HFFc6 (cell line): Measurements from ENCODE around the gene ASPSCR1. TPM values are rescaled to one million over a fixed set of nuclear protein-coding genes. Genes with fewer than 3 reads are reported as not detected.

ENCODE experiments used
- DNase-seq: peaks from one replicate; pipeline ENCODE4 v3.0.0-alpha.2; 2018
- H3K27ac Mint-ChIP-seq: 2 replicates; pipeline ENCODE4 v1.8.0; 2020; ENCODE audit warnings: mild to moderate bottlenecking, mixed read lengths
- H3K27me3 Mint-ChIP-seq: 2 replicates; pipeline ENCODE4 v1.8.0; 2021; ENCODE audit warnings: mild to moderate bottlenecking, moderate library complexity, mixed read lengths; ENCODE audit not compliant: insufficient read depth
- H3K36me3 Mint-ChIP-seq: 2 replicates; pipeline ENCODE4 v1.8.0; 2021; ENCODE audit warnings: low read depth, mixed read lengths
- H3K4me1 Mint-ChIP-seq: 2 replicates; pipeline ENCODE4 v1.8.0; 2020; ENCODE audit warnings: low read depth, mixed read lengths
- H3K4me3 Mint-ChIP-seq: 2 replicates; pipeline ENCODE4 v1.8.0; 2020; ENCODE audit warnings: mild to moderate bottlenecking, moderate library complexity, mixed read lengths
- H3K9me3 Mint-ChIP-seq: 2 replicates; pipeline ENCODE4 v1.8.0; 2020; ENCODE audit warnings: mild to moderate bottlenecking, mixed read lengths
- CTCF ChIP-seq: fragments of 200-600 bp; sonication (generic); IDR thresholded peaks from 2 replicates; pipeline ENCODE4 v1.5.0; 2021; ENCODE audit warnings: antibody characterized with exemption, mild to moderate bottlenecking
- total RNA-seq, 6 experiments: library from RNA; stranded (reverse); fragmentation: NEBNext Ultra II Directional; extraction: Animal tissue kit (Norgen Biotek cat#: 25700); gene quantifications; 2 replicates in 1 of 6; 3 replicates in 5 of 6; pipeline ENCODE4 v1.2.3, GENCODE V29; 2021

Gene ASPSCR1
- total RNA-seq, 6 experiments from 2014 or later = 26.6 to 36.8 (median 34.7) TPM

GRCh38 chr17:82019690-82020571, 42.5 kb downstream of the ASPSCR1 start:
- Mint-ChIP-seq H3K27me3 (peaks cover 2% of the 10 kb centered on the region), H3K36me3 (no peaks in the 10 kb centered on the region), H3K4me1 (peaks cover 17% of the 10 kb centered on the region), H3K9me3 (no peaks in the 10 kb centered on the region), H3K4me3 (no peak overlapping the region), H3K27ac (no peak overlapping the region)
- DNase-seq = no peak
- TF ChIP-seq CTCF = peak; percentile 86

- H3K4me1 Mint-ChIP-seq = peaks cover 17% of the 10 kb centered on the region
- no peaks in the 10 kb centered on the region for H3K36me3 Mint-ChIP-seq
- H3K9me3 Mint-ChIP-seq = no peaks in the 10 kb centered on the region
- H3K27me3 Mint-ChIP-seq = peaks cover 2% of the 10 kb centered on the region
- no peak overlapping the region for H3K4me3 Mint-ChIP-seq
- no peak for DNase-seq
- no peak for TF ChIP-seq CTCF
- H3K27ac Mint-ChIP-seq = peak overlapping the region; percentile 13; the same call in 1 of the 2 replicates
Measured at GRCh38 chr17:82020572-82021106, 43.2 kb downstream of the ASPSCR1 start.

GRCh38 chr17:82021107-82021899, 43.9 kb downstream of the ASPSCR1 start:
- no peaks in the 10 kb centered on the region for H3K36me3 Mint-ChIP-seq
- H3K27ac Mint-ChIP-seq = peak overlapping the region; percentile 79
- peak overlapping the region; percentile 88 for H3K4me3 Mint-ChIP-seq
- peak; percentile 79 for DNase-seq
- H3K9me3 Mint-ChIP-seq = no peaks in the 10 kb centered on the region
- peaks cover 2% of the 10 kb centered on the region for H3K27me3 Mint-ChIP-seq
- peak; percentile 87 for TF ChIP-seq CTCF
- H3K4me1 Mint-ChIP-seq = peaks cover 17% of the 10 kb centered on the region

GRCh38 chr17:82021900-82022309, 44.5 kb downstream of the ASPSCR1 start:
- Mint-ChIP-seq H3K4me1 (peaks cover 17% of the 10 kb centered on the region), H3K36me3 (no peaks in the 10 kb centered on the region), H3K4me3 (peak overlapping the region; percentile 88), H3K27me3 (peaks cover 2% of the 10 kb centered on the region), H3K27ac (peak overlapping the region; percentile 79), H3K9me3 (no peaks in the 10 kb centered on the region)
- no peak for TF ChIP-seq CTCF
- DNase-seq = no peak

GRCh38 chr17:82022310-82022980, 45.0 kb downstream of the ASPSCR1 start, which contains the start of gene CENPX:
Gene CENPX, minus strand, starts transcription at chr17:82022878. Its CDS starts 17 bp downstream, at chr17:82022861.
- H3K27me3 Mint-ChIP-seq = peaks cover 2% of the 10 kb centered on the region
- H3K27ac Mint-ChIP-seq = peak within 1 kb of the TSS; percentile 79
- no peak for TF ChIP-seq CTCF
- H3K36me3 Mint-ChIP-seq = no peaks in the 10 kb centered on the region
- peak within 1 kb of the TSS; percentile 88 for H3K4me3 Mint-ChIP-seq
- no peak for DNase-seq
- peaks cover 17% of the 10 kb centered on the region for H3K4me1 Mint-ChIP-seq
- no peaks in the 10 kb centered on the region for H3K9me3 Mint-ChIP-seq
